Fibroblast of lung (primary cell): Measurements from ENCODE around the gene SLC30A7.

Experiments used
- EZH2 ChIP-seq: IDR thresholded peaks from 2 replicates; pipeline ENCODE4 v1.5.1; 2012; ENCODE audit warnings: low read length, control low read depth, mild to moderate bottlenecking; ENCODE audit errors: missing control alignments
- TF ChIP-seq, protein P1 (sequence below), 2 donors: IDR thresholded peaks in 1 of 2; conservative IDR thresholded peaks in 1 of 2; 1 replicate in 1 of 2; 2 replicates in 1 of 2; pipeline ENCODE4 v1.5.1; 2011 to 2012; ENCODE audit warnings: low read length in 2 of 2, control low read depth in 1 of 2, inconsistent platforms in 1 of 2, low read depth in 1 of 2, mild to moderate bottlenecking in 1 of 2

DNA sequence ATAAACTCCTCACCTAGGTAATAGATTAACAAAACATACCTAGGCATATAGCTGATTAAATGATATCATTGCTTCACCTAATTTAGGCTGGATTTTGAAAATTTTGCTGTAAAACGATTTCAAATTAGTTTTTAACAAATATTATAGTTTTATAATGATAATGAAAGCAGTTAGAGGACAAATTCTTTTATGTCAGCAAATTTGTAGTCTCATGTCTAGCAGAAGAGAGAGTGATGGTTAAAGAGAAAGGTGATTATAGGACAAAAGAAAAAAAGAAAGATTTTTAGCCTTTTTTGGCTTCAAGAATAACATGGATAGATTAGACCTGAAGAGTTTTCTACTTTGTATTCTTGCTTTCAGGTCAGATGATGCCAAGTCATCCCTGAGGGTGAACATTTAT is 133.3 kb downstream of the SLC30A7 start:
- TF ChIP-seq, protein P1, sequence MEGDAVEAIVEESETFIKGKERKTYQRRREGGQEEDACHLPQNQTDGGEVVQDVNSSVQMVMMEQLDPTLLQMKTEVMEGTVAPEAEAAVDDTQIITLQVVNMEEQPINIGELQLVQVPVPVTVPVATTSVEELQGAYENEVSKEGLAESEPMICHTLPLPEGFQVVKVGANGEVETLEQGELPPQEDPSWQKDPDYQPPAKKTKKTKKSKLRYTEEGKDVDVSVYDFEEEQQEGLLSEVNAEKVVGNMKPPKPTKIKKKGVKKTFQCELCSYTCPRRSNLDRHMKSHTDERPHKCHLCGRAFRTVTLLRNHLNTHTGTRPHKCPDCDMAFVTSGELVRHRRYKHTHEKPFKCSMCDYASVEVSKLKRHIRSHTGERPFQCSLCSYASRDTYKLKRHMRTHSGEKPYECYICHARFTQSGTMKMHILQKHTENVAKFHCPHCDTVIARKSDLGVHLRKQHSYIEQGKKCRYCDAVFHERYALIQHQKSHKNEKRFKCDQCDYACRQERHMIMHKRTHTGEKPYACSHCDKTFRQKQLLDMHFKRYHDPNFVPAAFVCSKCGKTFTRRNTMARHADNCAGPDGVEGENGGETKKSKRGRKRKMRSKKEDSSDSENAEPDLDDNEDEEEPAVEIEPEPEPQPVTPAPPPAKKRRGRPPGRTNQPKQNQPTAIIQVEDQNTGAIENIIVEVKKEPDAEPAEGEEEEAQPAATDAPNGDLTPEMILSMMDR (conservative IDR thresholded peaks at IDR 0.05 in 1 of 2, IDR thresholded peaks at IDR 0.05 in 1 of 2; ENCODE audit: low read depth in 1 of 2, low read length in 2 of 2): no peak
- no peak for TF ChIP-seq EZH2
